GM15510 (cell line): Measurements from ENCODE around the gene ETNK1.

ENCODE experiments used
- POLR2A ChIP-seq: IDR thresholded peaks from 3 replicates; pipeline ENCODE4 v1.6.1; 2011; ENCODE audit warnings: borderline replicate concordance; ENCODE audit not compliant: insufficient read length; ENCODE audit errors: extremely low read depth

ETNK1 gene

GRCh38 chr12:22692964-22693555 is 68.1 kb downstream of the ETNK1 start:
- TF ChIP-seq POLR2A: no peak

- TF ChIP-seq POLR2A: no peak
Observed at GRCh38 chr12:22698576-22698975, 73.6 kb downstream of the ETNK1 start.

GRCh38 chr12:22700106-22700505 is 75.1 kb downstream of the ETNK1 start:
- TF ChIP-seq POLR2A: no peak

- no peak for TF ChIP-seq POLR2A
Observed at GRCh38 chr12:22702690-22703089, 77.7 kb downstream of the ETNK1 start.

GRCh38 chr12:22709292-22709691 is 84.3 kb downstream of the ETNK1 start:
- TF ChIP-seq POLR2A: no peak

- no peak for TF ChIP-seq POLR2A
Observed at GRCh38 chr12:22712083-22712482, 87.1 kb downstream of the ETNK1 start.

GRCh38 chr12:22715254-22715653 is 90.3 kb downstream of the ETNK1 start:
- TF ChIP-seq POLR2A: no peak

- TF ChIP-seq POLR2A: no peak
Observed at GRCh38 chr12:22719745-22720144, 94.8 kb downstream of the ETNK1 start.

- no peak for TF ChIP-seq POLR2A
Observed at GRCh38 chr12:22722081-22722480, 97.1 kb downstream of the ETNK1 start.

GRCh38 chr12:22722779-22723178 is 97.8 kb downstream of the ETNK1 start:
- no peak for TF ChIP-seq POLR2A

GRCh38 chr12:22728987-22729386 is 104.0 kb downstream of the ETNK1 start:
- no peak for TF ChIP-seq POLR2A

- no peak for TF ChIP-seq POLR2A
Observed at GRCh38 chr12:22729431-22729956, 104.5 kb downstream of the ETNK1 start.

- TF ChIP-seq POLR2A: no peak
Observed at GRCh38 chr12:22729957-22730443, 105.0 kb downstream of the ETNK1 start.

- TF ChIP-seq POLR2A: no peak
Observed at GRCh38 chr12:22731236-22731635, 106.3 kb downstream of the ETNK1 start.

GRCh38 chr12:22733756-22734155 is 108.8 kb downstream of the ETNK1 start:
- no peak for TF ChIP-seq POLR2A

GRCh38 chr12:22738945-22739344 is 114.0 kb downstream of the ETNK1 start:
- no peak for TF ChIP-seq POLR2A
